Heart left ventricle (tissue), 13 donors: ENCODE measurements around the gene MVB12A.

Source experiments
- POLR2A ChIP-seq, 2 donors: fragments of 450-650 bp; IDR thresholded peaks; one replicate each; pipeline ENCODE4 v1.6.1; 2017; ENCODE audit warnings: antibody characterized with exemption in 2 of 2, mild to moderate bottlenecking in 2 of 2, moderate library complexity in 2 of 2
- TF ChIP-seq, protein P1 (sequence below), 12 donors: fragments of 200-600 bp; sonication (generic) in 4 of 12; IDR thresholded peaks; one replicate each; pipeline versions ENCODE4 v1.5.0 to v1.8.0; 2018 to 2022; ENCODE audit warnings: antibody characterized with exemption in 12 of 12, mild to moderate bottlenecking in 5 of 12
- donor health status: ischemic (EF 13 %, LVEDD 7.1; RV severe dilation, severe dysfunction).
- donor health status: DM: no; HTN: yes; CAD: no.
- donor health status: DM: no; HTN: no; CAD: no.
- donor health status: ischemic (EF 25% LVEDD 6.9; RV normal size, moderate dysfunction).
- donor health status: ischemic (EF 25% LVEDD 5.7; RV mildly dilated, moderate dysfunction).
- donor health status: ischemic (EF 35%, LVEDD 5.7; RV mildly dilated, moderate dysfunction).
- donor health status: nonischemic (EF 11% LVEDD 7.7; RV severe dilation, severe dysfunction).
- donor health status: DM: yes; HTN: yes; CAD: no.
- donor health status: PGD.
- donor health status: ischemic (EF 29% LVEDD 5.4; RV normal size, mild dysfunction).
- donor health status: nonischemic (EF 23%, LVEDD 6.1; RV moderate dilation, normal function).

DNA sequence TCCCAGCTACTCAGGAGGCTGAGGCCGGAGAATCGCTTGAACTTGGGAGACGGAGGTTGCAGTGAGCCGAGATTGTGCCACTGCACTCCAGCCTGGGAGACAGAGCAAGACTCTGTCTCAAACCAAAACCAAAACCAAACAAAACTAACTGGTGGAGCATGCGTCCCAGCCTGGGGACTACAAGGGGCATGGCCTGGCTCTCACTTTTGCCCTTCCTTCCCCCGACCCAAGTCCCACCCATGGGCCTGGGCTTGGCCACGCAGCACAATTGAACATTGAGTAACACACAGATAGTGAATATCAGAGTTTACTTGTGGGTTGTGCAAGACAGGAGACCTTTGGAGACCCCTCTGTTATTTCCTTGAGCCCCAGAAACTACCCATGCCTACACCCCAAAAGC lies 15.4 kb downstream of the MVB12A start:
- TF ChIP-seq, protein P1, sequence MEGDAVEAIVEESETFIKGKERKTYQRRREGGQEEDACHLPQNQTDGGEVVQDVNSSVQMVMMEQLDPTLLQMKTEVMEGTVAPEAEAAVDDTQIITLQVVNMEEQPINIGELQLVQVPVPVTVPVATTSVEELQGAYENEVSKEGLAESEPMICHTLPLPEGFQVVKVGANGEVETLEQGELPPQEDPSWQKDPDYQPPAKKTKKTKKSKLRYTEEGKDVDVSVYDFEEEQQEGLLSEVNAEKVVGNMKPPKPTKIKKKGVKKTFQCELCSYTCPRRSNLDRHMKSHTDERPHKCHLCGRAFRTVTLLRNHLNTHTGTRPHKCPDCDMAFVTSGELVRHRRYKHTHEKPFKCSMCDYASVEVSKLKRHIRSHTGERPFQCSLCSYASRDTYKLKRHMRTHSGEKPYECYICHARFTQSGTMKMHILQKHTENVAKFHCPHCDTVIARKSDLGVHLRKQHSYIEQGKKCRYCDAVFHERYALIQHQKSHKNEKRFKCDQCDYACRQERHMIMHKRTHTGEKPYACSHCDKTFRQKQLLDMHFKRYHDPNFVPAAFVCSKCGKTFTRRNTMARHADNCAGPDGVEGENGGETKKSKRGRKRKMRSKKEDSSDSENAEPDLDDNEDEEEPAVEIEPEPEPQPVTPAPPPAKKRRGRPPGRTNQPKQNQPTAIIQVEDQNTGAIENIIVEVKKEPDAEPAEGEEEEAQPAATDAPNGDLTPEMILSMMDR (IDR thresholded peaks at IDR 0.05): no peak
- TF ChIP-seq POLR2A (IDR thresholded peaks at IDR 0.05): no peak
